Panc1 (cell line): ENCODE data around the gene RB1. TPM values are rescaled to one million over a fixed set of nuclear protein-coding genes. Genes with fewer than 3 reads are reported as not detected.

Source experiments
- ATAC-seq: fragments of 200-7000 bp; cut with Tn5 transposase; 2 replicates; pipeline ENCODE4 v1.9.1; 2020; ENCODE audit warnings: mild to moderate bottlenecking, moderate library complexity
- BruUV-seq: library from RNA; stranded (reverse); fragments of 400-500 nt; replicated peaks from 2 replicates; lab custom pipeline; 2021; lab: Mats Ljungman, UMichigan
- CTCF ChIA-PET: fragments of 300-600 bp; sonication (Branson Sonifier 250); formaldehyde crosslinking; loops from one replicate; lab custom pipeline; 2022; ENCODE audit warnings: antibody characterized with exemption; lab: Charles Lee
- POLR2A ChIA-PET: fragments of 300-600 bp; sonication (Branson Sonifier 250); formaldehyde crosslinking; loops from one replicate; lab custom pipeline; 2022; ENCODE audit warnings: antibody characterized with exemption; lab: Charles Lee
- DNase-seq: peaks from one replicate; pipeline ENCODE4 v3.0.0-alpha.2; 2010; ENCODE audit warnings: low read depth, low spot score
- H3K27ac ChIP-seq: 2 replicates; pipeline ENCODE4 v1.5.1; 2011; ENCODE audit warnings: mild to moderate bottlenecking, low read length, inconsistent platforms
- H3K27me3 ChIP-seq: fragments of 200-500 bp; sonication (Bioruptor generic); 2 replicates; pipeline ENCODE4 v1.6.0; 2014; ENCODE audit warnings: low read length, inconsistent platforms; ENCODE audit not compliant: control insufficient read depth, insufficient read depth
- H3K36me3 ChIP-seq: fragments of 200-500 bp; sonication (Bioruptor generic); 2 replicates; pipeline ENCODE4 v1.5.1; 2014; ENCODE audit warnings: inconsistent platforms, mild to moderate bottlenecking, low read length, moderate library complexity; ENCODE audit not compliant: control insufficient read depth, insufficient read depth
- H3K4me1 ChIP-seq: 2 replicates; pipeline ENCODE4 v1.5.1; 2011; ENCODE audit warnings: inconsistent platforms, mild to moderate bottlenecking, low read length, moderate library complexity; ENCODE audit not compliant: control insufficient read depth, insufficient read depth
- H3K4me3 ChIP-seq, 2 experiments: 2 replicates each; pipeline ENCODE4 v1.5.1; 2011 to 2012; ENCODE audit warnings: low read depth in 2 of 2, low read length in 2 of 2, mild to moderate bottlenecking in 2 of 2, inconsistent platforms in 1 of 2, moderate library complexity in 1 of 2
- H3K9me3 ChIP-seq: fragments of 200-500 bp; sonication (Bioruptor generic); 2 replicates; pipeline ENCODE4 v1.5.1; 2014; ENCODE audit warnings: low read depth, mild to moderate bottlenecking, inconsistent platforms, low read length, moderate library complexity; ENCODE audit not compliant: control insufficient read depth, insufficient read depth
- CTCF ChIP-seq: fragments of 450-650 bp; IDR thresholded peaks from 2 replicates; pipeline ENCODE4 v1.5.1; 2017; ENCODE audit warnings: mild to moderate bottlenecking
- POLR2AphosphoS5 ChIP-seq: IDR thresholded peaks from 2 replicates; pipeline ENCODE4 v1.6.1; 2012; ENCODE audit warnings: mild to moderate bottlenecking, low read depth, low read length, moderate library complexity
- REST ChIP-seq, 2 experiments: IDR thresholded peaks; 2 replicates each; pipeline ENCODE4 v1.6.1; 2011 to 2012; ENCODE audit warnings: low read depth in 2 of 2, control low read depth in 1 of 2, low read length in 1 of 2, mild to moderate bottlenecking in 1 of 2, moderate library complexity in 1 of 2; ENCODE audit not compliant: insufficient read depth in 1 of 2
- SIN3A ChIP-seq: IDR thresholded peaks from 2 replicates; pipeline ENCODE4 v1.6.1; 2012; ENCODE audit warnings: low read depth, mild to moderate bottlenecking, low read length, moderate library complexity, borderline replicate concordance; ENCODE audit not compliant: insufficient read depth
- TCF7L2 ChIP-seq: IDR thresholded peaks from 2 replicates; pipeline ENCODE4 v1.6.1; 2011; ENCODE audit warnings: mild to moderate bottlenecking, low read depth, low read length, inconsistent platforms
- in situ Hi-C: cut with HindIII; loops from 2 replicates; pipeline ENCODE4 v1.10.0; 2016; ENCODE audit warnings: low sequenced_read_pairs, low pct_unique_long_range_greater_than_20kb
- intact Hi-C: fragments of 100-400 bp; cut with micrococcal nuclease; formaldehyde crosslinking; loops from one replicate; pipeline ENCODE4 v1.10.0; 2022; ENCODE audit not compliant: unreplicated experiment
- total RNA-seq: library from RNA; stranded (reverse); gene quantifications from one replicate; pipeline ENCODE4 v1.2.1, GENCODE V29; 2021; ENCODE audit not compliant: unreplicated experiment

RB1 gene
- total RNA-seq, 1 experiment from 2014 or later, result 36.0 TPM

DNA sequence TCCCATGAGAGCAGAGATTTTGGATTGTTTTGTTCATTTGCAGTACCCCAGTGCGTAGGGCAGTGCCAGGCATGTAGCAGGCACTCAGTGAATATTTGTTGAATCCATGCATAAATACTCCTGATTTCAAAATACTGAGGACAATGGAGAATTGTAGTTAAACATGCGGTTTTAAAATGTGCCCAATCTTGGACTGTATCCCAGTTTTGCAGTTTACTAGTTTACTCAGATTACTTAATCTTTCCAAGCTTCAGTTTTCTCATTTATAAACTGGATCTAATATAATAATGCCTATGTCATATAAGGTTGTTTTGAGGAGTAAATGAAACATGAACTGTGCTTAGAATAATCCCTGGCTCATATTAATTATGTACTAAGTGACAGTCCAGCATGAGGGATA lies 190.3 kb downstream of the RB1 start:
- intact Hi-C loops (no loop called here), in situ Hi-C loops (no loop called here)
- ChIA-PET POLR2A (no interaction called here), CTCF (no interaction called here)
- Histone ChIP-seq H3K36me3 (no peaks in the 10 kb centered on the region), H3K27ac (no peak overlapping the region), H3K27me3 (no peaks in the 10 kb centered on the region), H3K4me3 (no peak overlapping the region), H3K9me3 (no peaks in the 10 kb centered on the region), H3K4me1 (no peaks in the 10 kb centered on the region)
- DNase-seq (no peak), ATAC-seq (no peak)
- no TSS peak for BruUV-seq
- TF ChIP-seq TCF7L2 (no peak), POLR2AphosphoS5 (no peak)

DNA sequence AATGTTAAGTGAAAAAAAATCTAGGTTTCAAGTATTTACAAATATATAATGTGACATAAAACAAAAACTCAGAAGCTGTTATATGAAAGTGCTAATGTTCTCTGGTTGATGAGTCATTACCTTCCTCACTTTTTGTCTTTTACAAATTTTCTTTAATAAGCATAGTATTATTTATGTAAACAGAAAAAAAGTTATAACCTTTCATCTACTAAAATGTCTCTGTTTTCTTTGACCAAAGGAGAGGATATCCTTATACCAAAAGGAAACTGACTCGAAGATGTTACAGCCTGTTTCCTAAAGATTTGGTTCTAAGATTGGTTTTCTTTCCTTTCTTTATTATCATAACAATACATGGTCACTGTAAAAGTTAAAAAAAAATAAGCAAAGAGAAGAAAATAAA lies 191.3 kb downstream of the RB1 start:
- intact Hi-C loops (no loop called here), in situ Hi-C loops (no loop called here)
- no peak for TF ChIP-seq SIN3A
- no peak for TF ChIP-seq REST (IDR thresholded peaks at IDR 0.05; ENCODE audit: insufficient read depth in 1 of 2, low read depth in 2 of 2, low read length in 1 of 2)
- no peak for TF ChIP-seq TCF7L2
- TF ChIP-seq CTCF, result no peak
- no peak for TF ChIP-seq POLR2AphosphoS5
- Histone ChIP-seq H3K27me3 (no peaks in the 10 kb centered on the region), H3K27ac (no peak overlapping the region), H3K4me1 (no peaks in the 10 kb centered on the region), H3K36me3 (no peaks in the 10 kb centered on the region), H3K9me3 (no peaks in the 10 kb centered on the region), H3K4me3 (no peak overlapping the region)
- ChIA-PET POLR2A (no interaction called here), CTCF (interaction anchor here (0.6 kb wide), 1 partner anchor 85 kb away, joined by 5 read pairs; no protein-coding TSS in a partner anchor)
- ATAC-seq, result no peak
- no TSS peak for BruUV-seq
- DNase-seq, result no peak

DNA sequence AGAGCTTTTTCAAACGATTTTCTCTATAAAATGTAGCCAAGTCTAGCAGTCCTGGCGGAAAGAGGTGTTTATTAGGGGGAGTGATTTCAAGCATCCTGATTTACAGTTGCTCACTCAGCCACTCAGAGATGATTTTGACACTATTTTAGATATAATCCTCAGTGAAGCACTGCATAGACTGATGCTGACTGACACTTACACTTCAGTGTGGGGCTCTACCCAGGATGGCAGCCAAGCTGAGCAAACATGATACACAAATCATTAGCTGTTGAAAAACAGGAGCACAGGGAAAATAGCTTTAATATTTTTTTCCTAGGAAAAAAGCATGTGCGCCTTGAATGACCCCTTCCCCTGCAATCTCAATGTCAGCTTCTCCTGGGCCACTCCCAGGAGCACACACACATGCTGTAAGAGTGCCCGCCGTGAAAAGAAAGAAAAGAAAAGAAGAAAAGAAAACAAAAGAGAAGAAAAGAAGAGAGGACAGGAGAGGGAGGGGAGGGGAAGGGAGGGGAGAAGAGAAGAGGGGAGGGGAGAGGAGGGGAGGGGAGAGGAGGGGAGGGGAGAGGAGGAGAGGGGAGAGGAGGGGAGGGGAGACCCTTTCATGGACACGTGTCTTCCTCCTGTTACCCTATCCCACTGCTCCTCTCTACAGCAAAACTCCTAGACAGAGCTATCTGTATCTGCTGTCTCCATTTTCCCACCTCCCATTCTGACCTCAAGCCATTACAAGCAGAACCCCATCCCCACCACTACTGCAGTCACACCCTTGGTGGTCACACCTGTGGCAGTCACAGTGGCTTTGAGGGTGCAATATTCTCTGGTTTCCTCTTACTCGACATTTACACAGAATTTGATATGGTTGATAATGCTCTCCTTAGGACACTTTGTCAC lies 193.0 kb downstream of the RB1 start:
- H3K27me3 ChIP-seq, result no peaks in the 10 kb centered on the region
- H3K4me1 ChIP-seq, result no peaks in the 10 kb centered on the region
- no peak overlapping the region for H3K4me3 ChIP-seq
- H3K27ac ChIP-seq, result no peak overlapping the region
- no peaks in the 10 kb centered on the region for H3K9me3 ChIP-seq
- H3K36me3 ChIP-seq, result no peaks in the 10 kb centered on the region
- ChIA-PET CTCF (no interaction called here), POLR2A (no interaction called here)
- no peak for DNase-seq
- intact Hi-C loops, result no loop called here
- TF ChIP-seq POLR2AphosphoS5, result no peak
- no peak for TF ChIP-seq TCF7L2
- no peak for TF ChIP-seq CTCF
- no peak for TF ChIP-seq REST (IDR thresholded peaks at IDR 0.05; ENCODE audit: insufficient read depth in 1 of 2, low read depth in 2 of 2, low read length in 1 of 2)
- TF ChIP-seq SIN3A, result no peak
- in situ Hi-C loops, result no loop called here
- no TSS peak for BruUV-seq
- ATAC-seq, result no peak
